ENCODE data around the gene B4GALNT1. TPM values are rescaled to one million over a fixed set of nuclear protein-coding genes. Genes with fewer than 3 reads are reported as not detected.
A peak's percentile ranks its signal among the peaks of the same experiment; 100 is the strongest.

Gene B4GALNT1
- total and polyA plus RNA-seq, 10 of the 15 experiments (the other 5 are each of a cell fraction or from before 2014, with no cell fraction given) = 0.01 to 0.38 (median 0.14) TPM; not detected in 3

GRCh38 chr12:57590864-57591781 lies 41.9 kb downstream of the B4GALNT1 start, which contains the start of gene PIP4K2C (continued):
- TF ChIP-seq, protein P1, sequence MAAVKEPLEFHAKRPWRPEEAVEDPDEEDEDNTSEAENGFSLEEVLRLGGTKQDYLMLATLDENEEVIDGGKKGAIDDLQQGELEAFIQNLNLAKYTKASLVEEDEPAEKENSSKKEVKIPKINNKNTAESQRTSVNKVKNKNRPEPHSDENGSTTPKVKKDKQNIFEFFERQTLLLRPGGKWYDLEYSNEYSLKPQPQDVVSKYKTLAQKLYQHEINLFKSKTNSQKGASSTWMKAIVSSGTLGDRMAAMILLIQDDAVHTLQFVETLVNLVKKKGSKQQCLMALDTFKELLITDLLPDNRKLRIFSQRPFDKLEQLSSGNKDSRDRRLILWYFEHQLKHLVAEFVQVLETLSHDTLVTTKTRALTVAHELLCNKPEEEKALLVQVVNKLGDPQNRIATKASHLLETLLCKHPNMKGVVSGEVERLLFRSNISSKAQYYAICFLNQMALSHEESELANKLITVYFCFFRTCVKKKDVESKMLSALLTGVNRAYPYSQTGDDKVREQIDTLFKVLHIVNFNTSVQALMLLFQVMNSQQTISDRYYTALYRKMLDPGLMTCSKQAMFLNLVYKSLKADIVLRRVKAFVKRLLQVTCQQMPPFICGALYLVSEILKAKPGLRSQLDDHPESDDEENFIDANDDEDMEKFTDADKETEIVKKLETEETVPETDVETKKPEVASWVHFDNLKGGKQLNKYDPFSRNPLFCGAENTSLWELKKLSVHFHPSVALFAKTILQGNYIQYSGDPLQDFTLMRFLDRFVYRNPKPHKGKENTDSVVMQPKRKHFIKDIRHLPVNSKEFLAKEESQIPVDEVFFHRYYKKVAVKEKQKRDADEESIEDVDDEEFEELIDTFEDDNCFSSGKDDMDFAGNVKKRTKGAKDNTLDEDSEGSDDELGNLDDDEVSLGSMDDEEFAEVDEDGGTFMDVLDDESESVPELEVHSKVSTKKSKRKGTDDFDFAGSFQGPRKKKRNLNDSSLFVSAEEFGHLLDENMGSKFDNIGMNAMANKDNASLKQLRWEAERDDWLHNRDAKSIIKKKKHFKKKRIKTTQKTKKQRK (IDR thresholded peaks at IDR 0.05; ENCODE audit: low read depth, low read length) = no peak
- no peak for TF ChIP-seq HDAC2 (IDR thresholded peaks at IDR 0.05)
- no peak for TF ChIP-seq CBX5 (IDR thresholded peaks at IDR 0.05; ENCODE audit: low read depth)
- no peak for TF ChIP-seq ZNF217 (IDR thresholded peaks at IDR 0.05)
- TF ChIP-seq BCL3 (IDR thresholded peaks at IDR 0.05; ENCODE audit: borderline replicate concordance, insufficient read depth, low read depth, low read length, poor library complexity, severe bottlenecking) = no peak
- TF ChIP-seq MYC (IDR thresholded peaks at IDR 0.05; ENCODE audit: insufficient read depth, insufficient read length, insufficient replicate concordance, low read length, severe bottlenecking) = no peak
- TF ChIP-seq LARP7 (IDR thresholded peaks at IDR 0.05) = peak; percentile 75; the same call in 1 of the 2 replicates
- TF ChIP-seq STAT3 (IDR thresholded peaks at IDR 0.05; ENCODE audit: low read depth, low read length) = no peak
- peak; percentile 61; the same call in 1 of the 2 replicates for TF ChIP-seq PML (IDR thresholded peaks at IDR 0.05; ENCODE audit: low read length)
- TF ChIP-seq EZH2 (IDR thresholded peaks at IDR 0.05; ENCODE audit: borderline replicate concordance, control insufficient read depth, low read depth, low read length) = no peak
- no peak for TF ChIP-seq GABPA (IDR thresholded peaks at IDR 0.05; ENCODE audit: low read depth)
- TF ChIP-seq ZNF274 (IDR thresholded peaks at IDR 0.05; ENCODE audit: insufficient read depth, insufficient read length) = no peak
- no peak for TF ChIP-seq SREBF1 (IDR thresholded peaks at IDR 0.05; ENCODE audit: low read length)
- TF ChIP-seq, protein P2, sequence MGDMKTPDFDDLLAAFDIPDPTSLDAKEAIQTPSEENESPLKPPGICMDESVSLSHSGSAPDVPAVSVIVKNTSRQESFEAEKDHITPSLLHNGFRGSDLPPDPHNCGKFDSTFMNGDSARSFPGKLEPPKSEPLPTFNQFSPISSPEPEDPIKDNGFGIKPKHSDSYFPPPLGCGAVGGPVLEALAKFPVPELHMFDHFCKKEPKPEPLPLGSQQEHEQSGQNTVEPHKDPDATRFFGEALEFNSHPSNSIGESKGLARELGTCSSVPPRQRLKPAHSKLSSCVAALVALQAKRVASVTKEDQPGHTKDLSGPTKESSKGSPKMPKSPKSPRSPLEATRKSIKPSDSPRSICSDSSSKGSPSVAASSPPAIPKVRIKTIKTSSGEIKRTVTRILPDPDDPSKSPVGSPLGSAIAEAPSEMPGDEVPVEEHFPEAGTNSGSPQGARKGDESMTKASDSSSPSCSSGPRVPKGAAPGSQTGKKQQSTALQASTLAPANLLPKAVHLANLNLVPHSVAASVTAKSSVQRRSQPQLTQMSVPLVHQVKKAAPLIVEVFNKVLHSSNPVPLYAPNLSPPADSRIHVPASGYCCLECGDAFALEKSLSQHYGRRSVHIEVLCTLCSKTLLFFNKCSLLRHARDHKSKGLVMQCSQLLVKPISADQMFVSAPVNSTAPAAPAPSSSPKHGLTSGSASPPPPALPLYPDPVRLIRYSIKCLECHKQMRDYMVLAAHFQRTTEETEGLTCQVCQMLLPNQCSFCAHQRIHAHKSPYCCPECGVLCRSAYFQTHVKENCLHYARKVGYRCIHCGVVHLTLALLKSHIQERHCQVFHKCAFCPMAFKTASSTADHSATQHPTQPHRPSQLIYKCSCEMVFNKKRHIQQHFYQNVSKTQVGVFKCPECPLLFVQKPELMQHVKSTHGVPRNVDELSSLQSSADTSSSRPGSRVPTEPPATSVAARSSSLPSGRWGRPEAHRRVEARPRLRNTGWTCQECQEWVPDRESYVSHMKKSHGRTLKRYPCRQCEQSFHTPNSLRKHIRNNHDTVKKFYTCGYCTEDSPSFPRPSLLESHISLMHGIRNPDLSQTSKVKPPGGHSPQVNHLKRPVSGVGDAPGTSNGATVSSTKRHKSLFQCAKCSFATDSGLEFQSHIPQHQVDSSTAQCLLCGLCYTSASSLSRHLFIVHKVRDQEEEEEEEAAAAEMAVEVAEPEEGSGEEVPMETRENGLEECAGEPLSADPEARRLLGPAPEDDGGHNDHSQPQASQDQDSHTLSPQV (IDR thresholded peaks at IDR 0.05) = no peak
- TF ChIP-seq EED (IDR thresholded peaks at IDR 0.05; ENCODE audit: low read depth) = no peak
- TF ChIP-seq GATAD2B (conservative IDR thresholded peaks at IDR 0.05; ENCODE audit: low read depth) = peak; percentile 96
- TF ChIP-seq, protein P3, sequence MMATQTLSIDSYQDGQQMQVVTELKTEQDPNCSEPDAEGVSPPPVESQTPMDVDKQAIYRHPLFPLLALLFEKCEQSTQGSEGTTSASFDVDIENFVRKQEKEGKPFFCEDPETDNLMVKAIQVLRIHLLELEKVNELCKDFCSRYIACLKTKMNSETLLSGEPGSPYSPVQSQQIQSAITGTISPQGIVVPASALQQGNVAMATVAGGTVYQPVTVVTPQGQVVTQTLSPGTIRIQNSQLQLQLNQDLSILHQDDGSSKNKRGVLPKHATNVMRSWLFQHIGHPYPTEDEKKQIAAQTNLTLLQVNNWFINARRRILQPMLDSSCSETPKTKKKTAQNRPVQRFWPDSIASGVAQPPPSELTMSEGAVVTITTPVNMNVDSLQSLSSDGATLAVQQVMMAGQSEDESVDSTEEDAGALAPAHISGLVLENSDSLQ (IDR thresholded peaks at IDR 0.05) = no peak
- no peak for TF ChIP-seq PBX3 (IDR thresholded peaks at IDR 0.05; ENCODE audit: insufficient replicate concordance, low read depth, low read length)
